ENCODE measurements around the gene DPP9. TPM values are rescaled to one million over a fixed set of nuclear protein-coding genes. Genes with fewer than 3 reads are reported as not detected.

Gene DPP9
- total RNA-seq, 1 donor from 2014 or later: 111 TPM

- TF ChIP-seq CTCF (IDR thresholded peaks at IDR 0.05): no peak
- ChIA-PET CTCF (interaction anchor here (2.9 to 3.2 kb wide), 2 partner anchors 49 to 69 kb away, joined by 12 to 17 read pairs; no protein-coding TSS in a partner anchor), POLR2A (no interaction called here)
- H3K27ac Mint-ChIP-seq: peak overlapping the region; percentile 97
- no peaks in the 10 kb centered on the region for H3K9me3 Mint-ChIP-seq
- H3K27me3 Mint-ChIP-seq: peaks cover under 1% of the 10 kb centered on the region
- intact Hi-C loops (cut with micrococcal nuclease): loop anchor here (2.0 to 5.0 kb wide), 3 partner anchors 166 to 1691 kb away; partner anchors contain the start of genes CHAF1A, HDGFL2 and SH3GL1
- DNase-seq (no peak), ATAC-seq (ENCODE audit: low read depth) (no peak)
- H3K4me3 Mint-ChIP-seq: no peak overlapping the region
- no peaks in the 10 kb centered on the region for H3K36me3 Mint-ChIP-seq (ENCODE audit: low read depth)
- peaks cover 45% of the 10 kb centered on the region for H3K4me1 Mint-ChIP-seq
Observed at GRCh38 chr19:4638317-4638716, 85.3 kb downstream of the DPP9 start.

DNA sequence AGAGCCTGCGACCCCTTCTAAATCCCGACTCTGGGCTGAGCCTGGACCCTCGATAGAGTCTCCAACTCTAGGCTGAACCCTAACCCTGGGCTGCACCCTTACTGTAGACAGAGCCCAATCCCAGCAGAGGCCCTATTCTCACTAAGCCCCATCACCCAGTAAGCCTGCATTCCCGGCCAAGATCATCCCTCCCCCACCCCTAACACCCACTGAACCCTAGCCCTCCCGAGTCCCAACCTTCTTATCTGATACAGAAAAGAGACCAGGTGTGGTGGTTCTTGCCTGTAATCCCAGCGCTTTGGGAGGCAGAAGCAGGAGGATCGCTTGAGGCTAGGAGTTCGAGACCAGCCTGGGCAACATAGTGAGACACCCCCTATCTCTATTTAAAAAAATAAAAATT lies 86.9 kb downstream of the DPP9 start:
- H3K27me3 Mint-ChIP-seq: peaks cover 5% of the 10 kb centered on the region
- DNase-seq: no peak
- intact Hi-C loops (cut with micrococcal nuclease): loop anchor here (1.0 to 5.0 kb wide), 8 partner anchors 47 to 1689 kb away; partner anchors contain the start of genes CHAF1A and SH3GL1
- no peaks in the 10 kb centered on the region for H3K36me3 Mint-ChIP-seq (ENCODE audit: low read depth)
- ChIA-PET CTCF (interaction anchor here (0.6 to 3.2 kb wide), 16 partner anchors 9 to 312 kb away, joined by 3 to 28 read pairs (median 6); partner anchors contain the start of gene SEMA6B), POLR2A (no interaction called here)
- no peak for TF ChIP-seq CTCF (IDR thresholded peaks at IDR 0.05)
- H3K9me3 Mint-ChIP-seq: no peaks in the 10 kb centered on the region
- H3K4me1 Mint-ChIP-seq: peaks cover 41% of the 10 kb centered on the region
- ATAC-seq (ENCODE audit: low read depth): no peak
- H3K4me3 Mint-ChIP-seq: no peak overlapping the region
- no peak overlapping the region for H3K27ac Mint-ChIP-seq

DNA sequence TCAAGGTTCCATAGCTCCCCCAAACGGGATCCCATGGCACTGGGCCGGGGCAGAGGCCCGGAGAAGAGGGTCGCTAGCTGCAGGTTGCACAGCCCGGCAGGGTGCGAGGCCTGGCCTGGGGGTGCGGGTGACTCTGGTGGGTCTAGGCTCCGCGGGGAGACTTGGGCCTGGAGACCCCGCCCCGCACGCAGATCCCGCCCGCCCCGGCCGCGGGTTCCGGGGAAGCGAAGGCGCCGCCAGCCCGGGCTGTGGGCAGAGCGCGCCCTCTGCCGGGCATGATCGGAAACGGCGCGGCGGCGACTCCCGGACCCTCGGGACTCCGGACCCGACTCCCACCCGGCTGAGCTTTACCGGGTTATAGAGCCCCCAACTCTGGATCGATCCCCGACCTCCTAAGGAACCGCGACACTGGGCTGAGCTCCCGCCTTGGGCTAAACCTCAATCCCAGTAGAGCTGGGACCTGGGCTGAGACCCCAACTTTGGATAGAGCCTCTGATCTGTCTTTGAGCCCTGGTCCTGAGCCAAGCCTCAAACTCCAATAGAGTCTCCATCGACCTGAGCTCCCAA lies 87.4 kb downstream of the DPP9 start:
- no peak overlapping the region for H3K27ac Mint-ChIP-seq
- ChIA-PET CTCF (interaction anchor here (0.6 to 3.2 kb wide), 16 partner anchors 8 to 312 kb away, joined by 3 to 28 read pairs (median 6); partner anchors contain the start of genes MYDGF and SEMA6B), POLR2A (interaction anchor here (0.5 to 1.0 kb wide), 2 partner anchors 42 to 1084 kb away, joined by 3 read pairs; partner anchors contain the start of genes CATSPERD and LONP1)
- H3K4me3 Mint-ChIP-seq: peak overlapping the region; percentile 53
- intact Hi-C loops (cut with micrococcal nuclease): loop anchor here (1.0 to 5.0 kb wide), 8 partner anchors 47 to 1689 kb away; partner anchors contain the start of genes CHAF1A and SH3GL1
- DNase-seq (peak; percentile 87), ATAC-seq (ENCODE audit: low read depth) (peak; percentile 19)
- peaks cover 37% of the 10 kb centered on the region for H3K4me1 Mint-ChIP-seq
- no peaks in the 10 kb centered on the region for H3K9me3 Mint-ChIP-seq
- TF ChIP-seq CTCF (IDR thresholded peaks at IDR 0.05): peak; percentile 33
- H3K36me3 Mint-ChIP-seq (ENCODE audit: low read depth): no peaks in the 10 kb centered on the region
- peaks cover 5% of the 10 kb centered on the region for H3K27me3 Mint-ChIP-seq

DNA sequence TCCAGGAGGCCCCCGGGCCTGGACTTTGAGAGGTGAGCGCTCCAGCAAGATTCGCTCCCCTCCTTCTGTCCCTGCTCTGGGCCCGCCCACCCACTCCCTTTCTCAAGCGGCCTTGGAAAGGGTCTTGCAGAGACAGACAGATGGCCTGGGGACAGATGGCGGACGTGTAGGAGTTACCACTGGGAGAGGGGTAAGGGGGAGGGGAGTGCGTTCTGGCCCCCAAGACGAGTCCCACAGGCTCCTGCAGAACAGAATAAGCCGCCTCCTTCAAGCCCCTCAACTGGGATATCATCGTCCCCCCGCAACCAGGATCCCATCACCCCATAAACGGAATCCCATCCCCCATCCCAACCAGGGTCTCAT lies 87.9 kb downstream of the DPP9 start:
- ChIA-PET CTCF (interaction anchor here (1.0 to 3.2 kb wide), 14 partner anchors 8 to 311 kb away, joined by 3 to 28 read pairs (median 8); partner anchors contain the start of genes MYDGF and SEMA6B), POLR2A (interaction anchor here (0.5 to 1.0 kb wide), 2 partner anchors 42 to 1084 kb away, joined by 3 read pairs; partner anchors contain the start of genes CATSPERD and LONP1)
- no peak for DNase-seq
- H3K9me3 Mint-ChIP-seq: no peaks in the 10 kb centered on the region
- peak overlapping the region; percentile 53 for H3K4me3 Mint-ChIP-seq
- TF ChIP-seq CTCF (IDR thresholded peaks at IDR 0.05): no peak
- H3K27ac Mint-ChIP-seq: no peak overlapping the region
- H3K36me3 Mint-ChIP-seq (ENCODE audit: low read depth): no peaks in the 10 kb centered on the region
- ATAC-seq (ENCODE audit: low read depth): no peak
- H3K4me1 Mint-ChIP-seq: peaks cover 33% of the 10 kb centered on the region
- H3K27me3 Mint-ChIP-seq: peaks cover 5% of the 10 kb centered on the region
- intact Hi-C loops (cut with micrococcal nuclease): loop anchor here (1.0 to 5.0 kb wide), 8 partner anchors 46 to 1688 kb away; partner anchors contain the start of genes CHAF1A and SH3GL1

All from activated B cell treated with CpG ODN at 0.5 μM for 24 hours (primary cell).